Stimulated activated CD4-positive, alpha-beta T cell treated with anti-CD3 and anti-CD28 coated beads, Interleukin-2, amount 100 ng/mL, for 48 hours (primary cell): ENCODE measurements around the gene CUX1.
"Not testable (repeated sequence)": the region's sequence is repeated elsewhere in the genome, so short reads cannot be mapped to it uniquely, and the experiment has no call there.

ENCODE experiments used
- DNase-seq, 2 donors: peaks; one replicate each; pipeline ENCODE4 v3.0.0-alpha.2; 2020

CUX1 gene

DNA sequence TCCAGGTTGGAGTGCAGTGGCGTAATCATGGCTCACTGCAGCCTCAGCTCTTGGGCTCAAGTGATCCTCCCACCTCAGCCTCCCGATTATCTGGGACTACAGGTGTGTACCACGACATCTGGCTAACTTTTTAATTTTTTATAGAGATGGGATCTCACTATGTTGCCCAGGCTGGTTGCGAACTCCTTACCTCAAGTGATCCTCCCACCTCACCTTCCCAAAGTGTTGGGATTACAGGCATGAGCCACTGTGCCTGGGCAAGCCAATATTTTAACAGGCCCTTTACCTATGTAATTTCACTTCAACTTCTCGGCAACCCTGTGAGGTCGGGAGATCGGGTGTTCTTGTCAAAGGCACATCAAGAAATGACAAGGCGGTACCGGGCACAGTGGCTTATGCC is 146.3 kb downstream of the CUX1 start:
- no peak for DNase-seq

DNA sequence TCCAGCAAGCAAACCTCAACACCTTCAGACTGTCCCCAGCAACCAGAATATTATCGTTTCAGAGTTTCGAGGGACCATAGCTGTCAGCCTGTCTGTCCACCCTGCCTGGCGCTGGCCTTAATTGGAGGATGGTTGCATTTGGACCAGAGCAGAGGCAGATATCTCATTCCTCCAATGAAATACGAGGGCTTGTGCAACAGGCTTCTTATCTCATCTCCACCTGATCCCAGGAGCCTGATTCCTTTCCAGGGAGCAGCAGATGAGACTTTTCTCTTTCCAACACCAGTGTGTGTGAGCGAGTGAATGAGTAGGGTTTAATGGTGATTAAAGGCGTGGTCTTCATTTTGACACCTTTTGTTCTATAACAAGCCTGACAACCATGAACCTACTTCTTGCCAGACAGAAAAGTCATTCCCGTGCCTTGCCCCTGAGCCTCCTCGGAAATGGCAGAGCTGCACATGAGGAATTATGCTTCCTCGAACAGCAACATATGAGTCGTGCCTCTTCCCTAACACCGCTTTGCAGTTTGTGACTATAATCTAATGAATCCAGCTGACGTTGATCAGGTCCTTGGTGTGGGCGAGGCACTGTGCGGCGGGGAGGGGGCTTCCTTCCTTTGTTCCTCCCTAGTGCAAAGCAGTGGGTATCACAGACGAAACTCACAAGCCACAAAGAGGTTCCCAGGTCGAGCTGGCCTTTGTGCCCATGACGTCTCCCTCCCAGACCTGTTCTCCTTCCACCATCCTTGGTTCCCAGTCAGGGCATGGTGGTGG is 147.4 kb downstream of the CUX1 start:
- no peak for DNase-seq

DNA sequence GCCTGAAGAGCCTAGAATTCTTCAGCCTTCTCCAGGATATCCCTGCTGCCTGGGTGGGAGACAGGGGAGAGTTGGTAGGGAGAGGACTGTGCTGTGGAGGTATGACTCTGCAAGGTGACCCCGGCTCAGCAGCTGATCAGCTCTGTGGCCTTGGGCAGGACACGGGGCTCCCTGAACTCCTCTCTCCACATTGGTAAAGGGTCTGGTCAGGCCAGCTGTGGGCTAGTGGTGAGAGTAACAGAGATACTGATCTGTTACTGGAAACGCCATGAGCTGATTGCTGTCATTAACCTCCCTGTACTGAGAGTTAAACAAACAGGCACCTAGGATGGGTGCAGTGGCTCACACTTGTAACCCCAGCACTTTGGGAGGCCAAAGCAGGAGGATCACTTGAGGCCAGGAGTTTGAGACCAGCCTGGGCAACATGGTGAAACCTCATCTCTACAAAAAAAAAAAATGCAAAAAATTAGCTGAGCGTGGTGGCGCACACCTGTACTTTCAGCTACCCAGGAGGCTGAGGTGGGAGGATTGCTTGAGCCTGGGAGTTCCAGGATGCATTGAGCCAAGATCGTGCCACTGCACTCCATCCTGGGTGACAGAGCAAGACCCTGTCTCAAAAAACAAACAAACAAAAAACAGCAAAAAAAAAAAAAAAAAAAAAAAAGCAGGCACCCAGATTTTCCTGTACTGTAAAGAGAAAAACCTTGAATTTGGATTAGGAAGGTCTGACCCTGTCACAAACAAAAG is 151.5 kb downstream of the CUX1 start:
- no peak for DNase-seq

DNA sequence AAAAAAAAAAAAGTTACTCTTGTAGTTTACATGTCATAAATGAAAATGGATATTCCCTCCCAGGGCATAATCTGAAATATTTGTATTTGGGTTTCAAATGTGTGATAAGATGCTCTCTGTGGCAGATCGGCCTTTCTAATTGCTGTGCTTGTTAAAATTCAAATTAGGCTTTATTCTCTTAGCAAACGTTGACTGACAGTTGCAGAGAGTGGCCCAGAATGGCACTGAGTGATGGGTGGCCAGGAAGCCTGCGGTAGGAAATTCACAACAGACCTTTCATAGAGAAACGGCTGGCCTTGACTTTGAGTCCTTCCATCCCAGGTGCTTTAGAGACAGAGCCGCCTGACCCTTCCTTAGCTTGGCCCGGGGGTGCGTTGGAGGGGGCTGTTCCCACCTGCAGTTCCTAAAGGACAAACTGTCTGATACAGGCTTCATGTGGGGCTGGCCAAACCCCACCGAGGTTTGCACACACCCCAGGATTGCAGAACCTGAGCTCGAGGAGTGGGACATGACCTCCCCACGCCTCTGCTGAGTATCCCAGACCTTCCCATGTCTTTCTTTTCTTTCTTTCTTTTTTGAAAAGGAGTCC is 152.7 kb downstream of the CUX1 start:
- DNase-seq = no peak

DNA sequence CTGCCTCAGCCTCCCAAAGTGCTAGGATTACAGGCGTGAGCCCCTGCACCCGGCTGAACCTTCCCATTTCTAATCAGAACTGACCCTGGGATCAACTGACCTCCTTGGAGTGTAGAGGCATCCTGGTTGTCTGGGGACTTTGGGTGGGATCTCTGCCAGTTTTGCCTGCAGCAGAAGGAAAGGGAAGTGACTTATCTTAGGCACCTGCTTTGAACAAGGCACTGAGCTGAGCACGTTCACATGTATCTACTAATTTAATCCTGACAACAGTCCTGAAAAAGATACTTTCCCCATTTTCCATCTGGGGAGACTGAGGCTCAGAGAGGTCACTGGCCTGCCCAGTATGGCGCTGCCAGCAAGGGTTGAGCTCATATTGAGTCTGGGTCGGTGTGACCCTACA is 153.4 kb downstream of the CUX1 start:
- DNase-seq = no peak

DNA sequence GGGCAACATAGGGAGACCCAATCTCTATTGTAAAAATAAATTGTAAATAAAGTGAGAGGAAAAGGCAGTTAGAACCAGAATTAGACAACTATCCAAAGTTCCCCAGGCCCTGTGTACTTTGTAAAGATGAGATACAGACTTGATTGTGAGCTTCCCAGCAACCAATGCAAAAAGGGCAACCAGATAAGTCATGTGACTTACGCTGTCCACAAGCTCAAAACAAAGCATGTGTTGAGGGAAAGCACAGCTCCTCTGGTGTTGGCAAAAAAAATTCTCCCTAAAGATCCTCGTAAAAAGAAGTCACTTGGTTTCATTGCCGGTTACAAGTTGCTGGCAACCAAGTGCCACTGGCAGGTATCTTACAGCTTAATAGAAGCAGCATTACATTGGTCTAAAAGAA is 154.0 kb downstream of the CUX1 start:
- no peak for DNase-seq

DNA sequence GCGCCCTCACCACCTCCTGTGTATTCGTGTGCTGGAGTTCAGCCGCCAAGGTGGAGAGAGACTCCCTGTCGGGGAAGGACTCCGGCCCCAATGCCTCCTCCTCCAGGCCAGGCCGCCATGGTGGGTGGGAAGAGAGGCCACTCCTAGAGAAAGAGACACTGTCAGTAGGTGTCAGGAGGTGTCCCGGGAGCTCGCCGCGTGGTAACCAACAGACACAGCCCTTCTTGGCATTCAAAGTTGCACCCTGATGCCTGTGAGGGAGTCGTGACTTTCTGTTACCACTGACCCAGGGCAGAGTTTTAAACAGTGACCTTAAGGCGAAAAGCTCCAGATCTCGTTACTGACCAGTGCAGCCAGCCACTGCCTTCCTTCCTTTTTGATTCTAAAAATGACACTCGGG is 155.2 kb downstream of the CUX1 start:
- no peak for DNase-seq

DNA sequence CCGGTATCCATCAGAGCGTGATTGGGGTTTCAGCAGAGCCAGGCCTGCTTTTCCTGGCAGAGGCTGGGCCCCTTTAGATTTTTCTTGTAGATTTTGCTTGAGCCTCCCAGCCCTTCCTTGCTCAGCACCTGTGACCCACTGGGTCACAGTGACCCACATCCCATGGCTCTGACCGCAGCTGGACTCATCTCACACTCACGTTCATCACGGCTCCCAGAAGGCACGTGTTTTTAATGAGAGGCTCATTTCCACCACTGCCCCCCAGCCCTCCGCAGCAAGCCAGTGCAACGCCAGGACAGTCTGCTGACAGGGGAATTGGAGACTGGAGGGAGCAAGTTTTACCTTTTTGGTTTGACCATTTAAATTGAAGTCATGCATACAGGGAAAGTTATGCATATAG is 155.7 kb downstream of the CUX1 start:
- DNase-seq = no peak

DNA sequence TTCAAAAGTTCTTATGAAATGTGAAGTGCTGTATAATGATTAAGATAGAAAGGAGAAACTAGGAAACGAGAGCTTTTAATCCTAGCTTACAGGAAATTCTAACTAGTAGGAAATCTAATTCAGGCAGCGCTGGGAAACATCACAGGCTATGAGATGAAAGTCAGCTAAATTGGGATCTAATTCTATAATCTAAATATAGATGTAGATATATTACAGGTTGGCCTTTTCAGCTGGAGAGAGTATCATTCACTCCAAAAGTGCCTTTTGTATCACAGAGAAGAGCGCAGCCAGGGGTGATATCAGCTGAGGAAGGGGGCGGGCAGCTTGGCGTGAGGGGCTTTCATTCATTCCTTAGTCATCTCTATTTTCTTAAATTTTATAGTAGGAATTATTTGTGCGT is 157.0 kb downstream of the CUX1 start:
- DNase-seq = no peak

DNA sequence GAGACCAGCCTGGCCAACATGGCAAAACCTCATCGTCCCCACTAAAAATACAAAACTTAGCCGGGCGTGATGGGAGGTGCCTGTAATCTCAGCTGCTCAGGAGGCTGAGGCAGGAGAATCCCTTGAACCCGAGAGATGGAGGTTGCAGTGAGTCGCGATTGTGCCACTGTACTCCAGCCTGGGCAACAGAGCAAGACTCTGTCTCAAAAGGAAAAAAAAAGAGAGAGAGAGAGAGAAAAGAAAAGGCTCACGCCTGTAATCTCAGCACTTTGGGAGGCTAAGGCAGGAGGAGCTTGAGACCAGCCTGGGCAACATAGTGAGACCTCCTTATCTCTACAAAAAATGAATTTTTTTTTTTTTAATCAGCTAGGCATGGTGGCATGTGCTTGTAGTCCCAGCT is 157.6 kb downstream of the CUX1 start:
- no peak for DNase-seq

DNA sequence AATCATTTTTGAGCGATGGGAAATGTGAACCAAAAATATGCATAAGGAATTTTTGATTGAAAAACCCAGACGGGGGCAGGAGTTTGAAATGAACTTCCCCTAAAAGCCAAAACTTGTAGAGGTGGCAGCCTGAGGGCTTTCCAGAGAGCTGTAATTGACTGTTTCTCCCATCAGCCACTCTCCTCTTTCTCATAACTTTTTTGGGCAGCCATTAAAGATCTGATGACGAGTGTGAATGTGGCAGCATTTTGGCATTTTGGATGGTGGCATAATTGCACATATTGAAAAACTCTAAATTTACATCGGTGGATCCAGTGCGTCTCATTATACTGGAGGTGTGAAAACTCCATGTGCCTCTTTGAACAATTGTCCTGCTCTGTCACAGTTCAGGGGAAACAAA is 159.0 kb downstream of the CUX1 start:
- no peak for DNase-seq

DNA sequence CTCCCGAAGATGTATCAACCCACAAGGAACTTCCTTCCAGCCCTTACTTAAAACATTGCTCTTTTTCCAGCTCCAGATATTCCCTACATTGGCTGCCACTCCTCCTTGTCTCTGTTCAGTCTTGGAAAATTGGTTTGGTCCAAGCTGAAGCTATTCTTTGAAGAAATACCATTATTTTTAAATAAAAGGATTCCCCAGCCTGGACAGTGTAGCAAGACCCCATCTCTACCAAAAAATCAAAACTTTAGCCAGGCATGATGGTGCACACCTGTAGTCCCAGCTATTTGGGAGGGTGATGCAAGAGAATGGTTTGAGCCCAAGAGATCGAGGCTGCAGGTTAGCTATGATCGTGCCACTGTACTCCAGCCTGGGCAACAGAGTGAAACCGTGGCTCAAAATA is 159.8 kb downstream of the CUX1 start:
- no peak for DNase-seq

DNA sequence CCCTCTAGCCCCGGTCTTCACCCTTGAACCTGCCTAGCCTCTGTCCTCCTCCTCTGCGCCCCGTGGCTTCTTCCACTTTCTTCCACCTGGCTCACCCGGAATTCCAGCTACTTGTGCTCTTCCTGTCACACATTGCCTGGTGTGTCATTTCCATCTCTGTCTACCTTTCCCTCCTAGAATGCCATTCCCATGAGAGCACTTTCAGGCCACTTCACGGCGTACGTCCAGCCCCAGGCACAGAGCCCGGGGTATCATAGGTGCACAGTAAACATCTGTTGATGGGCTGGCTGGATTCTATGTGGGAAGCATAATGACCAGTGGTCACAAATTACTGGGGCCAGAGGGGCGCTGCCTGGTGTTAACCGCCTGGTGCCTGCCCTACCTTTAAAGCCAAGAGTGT is 161.3 kb downstream of the CUX1 start:
- DNase-seq = no peak

DNA sequence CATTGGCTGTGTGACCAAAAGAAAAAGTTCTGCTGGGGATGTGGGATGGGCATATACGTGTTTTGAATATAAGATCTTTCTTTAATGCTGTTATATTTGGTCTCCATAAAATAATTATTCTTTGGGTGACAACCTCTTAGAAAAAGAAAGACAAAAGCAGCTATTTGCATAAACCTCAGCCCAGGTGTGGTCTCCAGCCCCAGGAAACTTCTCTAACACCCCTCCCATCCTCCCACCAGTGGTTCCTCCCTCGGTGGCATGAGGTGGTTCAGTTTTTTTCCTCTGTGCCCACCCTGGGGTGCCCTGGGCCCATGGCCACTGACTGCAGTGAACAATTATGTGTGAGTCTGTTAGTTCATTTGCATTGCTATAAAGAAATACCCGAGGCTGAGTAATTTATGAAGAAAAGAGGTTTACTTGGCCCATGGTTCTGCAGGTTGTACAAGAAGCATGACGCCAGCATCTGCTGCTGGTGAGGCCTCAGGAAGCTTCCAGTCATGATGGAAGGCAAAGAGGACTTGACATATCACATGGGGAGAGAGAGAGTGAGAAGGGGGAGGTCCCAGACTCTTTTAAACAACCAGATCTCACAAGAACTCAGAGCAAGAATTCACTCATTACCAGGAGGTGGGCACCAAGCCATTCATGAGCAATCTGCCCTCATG is 165.9 kb downstream of the CUX1 start:
- no peak for DNase-seq

DNA sequence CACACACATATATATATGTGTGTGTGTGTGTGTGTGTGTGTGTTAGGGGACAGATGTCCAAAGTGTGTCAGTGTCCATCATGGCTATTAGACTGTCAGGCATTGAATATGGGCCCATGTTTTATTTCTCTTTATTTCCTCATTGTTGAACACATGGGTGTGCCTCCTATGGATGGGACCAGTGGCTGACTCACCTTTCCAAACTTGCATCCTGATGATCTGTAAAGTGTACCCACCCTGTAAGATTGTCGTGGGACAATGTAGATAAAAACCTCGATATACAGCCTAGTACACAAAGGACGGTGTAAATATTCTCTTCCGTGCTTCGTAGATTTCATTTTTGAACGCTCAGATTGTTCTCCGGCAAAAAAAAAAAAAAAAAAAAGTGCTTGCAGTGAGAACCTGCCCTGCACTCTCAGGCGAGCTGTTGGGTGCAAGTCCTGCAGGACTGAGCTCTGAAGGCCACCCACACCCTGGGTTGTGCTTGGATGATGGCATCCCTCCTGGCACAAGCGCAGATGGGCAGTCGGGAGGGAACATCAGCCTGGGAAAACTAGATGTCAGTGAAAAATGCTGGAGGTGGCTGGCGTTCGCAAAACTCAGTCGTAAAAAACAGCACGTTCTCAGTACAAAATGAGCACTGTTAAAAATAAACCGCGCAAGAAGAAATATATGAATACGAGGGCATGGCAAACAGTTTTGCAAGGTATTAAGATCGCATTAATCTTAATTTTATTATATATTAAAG is 166.9 kb downstream of the CUX1 start:
- DNase-seq = no peak

DNA sequence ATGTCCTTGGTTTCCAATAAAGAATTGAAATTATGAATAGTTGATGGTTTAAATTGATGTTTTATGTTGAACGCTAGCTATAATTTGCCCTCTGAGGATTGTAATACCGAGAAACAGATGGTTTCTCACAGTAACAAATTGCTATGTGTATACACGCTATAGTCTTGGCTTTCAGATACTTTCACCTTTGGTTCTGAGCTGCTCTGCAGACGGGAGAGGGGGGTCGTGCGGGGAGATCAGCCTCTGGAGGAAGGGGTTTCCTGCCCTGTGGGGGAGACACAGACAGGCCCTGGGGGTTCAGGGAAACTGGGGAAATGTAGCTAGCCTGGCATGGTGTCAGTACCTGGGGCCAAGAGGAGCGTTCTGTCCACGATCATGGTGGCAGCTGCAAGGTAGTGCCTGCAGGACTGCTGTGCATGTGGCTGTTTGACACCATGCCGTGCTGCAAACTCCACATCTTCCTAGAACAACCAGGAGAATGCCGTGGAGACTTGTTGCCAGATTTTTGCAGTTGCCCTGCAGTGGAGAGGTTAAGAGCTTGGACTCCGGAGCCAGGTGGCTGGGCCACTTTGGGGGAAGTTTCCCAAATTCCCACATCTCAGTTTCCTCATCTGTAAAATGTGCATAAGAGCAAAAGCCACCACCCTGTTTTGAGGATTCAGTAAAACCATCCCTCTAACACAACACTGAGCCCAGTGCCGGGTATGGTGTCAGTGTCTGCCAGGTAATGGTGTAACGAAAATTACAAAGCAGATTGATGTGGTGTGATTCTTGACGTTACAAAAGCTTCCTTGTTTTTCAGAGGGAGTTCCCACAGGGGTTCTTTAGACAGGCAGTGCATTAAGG is 167.9 kb downstream of the CUX1 start:
- DNase-seq = no peak

DNA sequence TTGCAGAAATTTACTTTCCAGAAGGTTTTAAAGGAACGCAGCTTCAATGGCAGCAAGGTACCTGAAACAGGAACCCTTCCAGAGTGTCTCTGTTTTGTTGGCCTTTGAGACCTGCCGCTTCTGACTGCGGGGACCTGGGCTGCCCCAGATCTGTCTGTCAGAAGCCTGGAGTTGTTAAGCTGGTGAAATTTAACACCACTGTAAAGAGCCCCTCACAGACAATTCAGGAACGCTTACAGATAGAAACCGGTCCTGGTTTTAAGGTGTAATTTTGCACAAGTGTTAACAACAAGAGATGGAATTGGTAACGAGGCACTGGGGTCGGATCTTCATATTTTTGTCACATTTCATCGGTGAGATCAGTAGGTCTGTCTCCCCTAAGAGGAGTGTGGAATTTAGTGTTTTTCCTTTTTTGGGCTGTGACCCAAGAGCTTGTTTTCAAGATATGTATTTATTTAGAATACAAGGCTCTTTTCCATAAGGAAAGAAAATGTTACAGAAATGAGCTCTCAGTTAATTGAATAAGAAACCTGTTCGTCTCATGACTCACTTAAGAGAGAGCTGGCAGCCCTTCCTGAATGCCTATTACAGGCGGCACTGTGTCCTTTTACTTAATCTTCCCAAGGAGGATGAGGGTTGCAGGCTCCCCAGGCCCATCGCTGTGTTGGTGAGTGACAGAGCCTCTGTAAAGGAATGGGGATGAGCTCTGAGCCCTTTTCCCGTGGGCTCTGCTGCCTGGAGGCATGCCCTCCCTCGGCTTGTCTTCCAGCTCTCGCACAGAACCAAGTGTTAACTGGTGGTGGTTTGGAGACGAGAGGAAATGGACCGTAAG is 168.7 kb downstream of the CUX1 start:
- DNase-seq = no peak

DNA sequence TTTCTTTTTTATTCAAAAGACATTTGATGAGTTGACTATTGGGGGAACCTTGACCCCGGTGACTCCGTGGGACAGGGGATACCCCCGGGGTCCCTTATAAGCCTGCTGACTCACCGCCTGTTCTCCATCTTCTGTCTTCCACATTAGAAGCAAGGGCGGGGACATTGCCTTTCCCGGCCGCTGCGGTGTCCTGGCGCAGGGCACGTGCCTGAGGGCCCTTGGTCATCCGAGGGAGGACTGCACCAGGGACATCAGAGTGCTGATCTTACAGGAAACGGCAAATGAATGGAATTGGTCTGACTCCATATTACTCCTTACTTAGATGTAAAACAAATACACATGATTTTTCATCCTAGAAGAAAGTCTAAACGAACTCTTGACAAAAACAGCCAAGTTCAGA is 170.1 kb downstream of the CUX1 start:
- no peak for DNase-seq

DNA sequence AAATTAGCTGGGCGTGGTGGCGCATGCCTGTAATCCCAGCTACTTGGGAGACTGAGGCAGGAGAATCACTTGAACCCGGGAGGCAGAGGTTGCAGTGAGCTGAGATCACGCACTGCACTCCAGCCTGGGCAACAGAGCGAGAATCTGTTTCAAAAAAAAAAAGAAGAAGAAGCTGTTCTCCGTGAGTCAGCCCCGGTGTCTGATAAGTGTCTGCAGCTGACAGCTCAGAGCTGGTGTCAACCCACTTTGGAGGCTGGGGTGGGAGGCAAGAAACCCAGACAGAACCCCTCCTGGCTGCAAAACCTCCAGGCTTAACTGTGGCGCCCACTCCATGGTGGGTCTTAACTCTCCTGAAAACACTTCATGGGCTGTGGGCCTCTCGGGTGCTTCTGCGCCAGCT is 170.6 kb downstream of the CUX1 start:
- DNase-seq = not testable (repeated sequence)

DNA sequence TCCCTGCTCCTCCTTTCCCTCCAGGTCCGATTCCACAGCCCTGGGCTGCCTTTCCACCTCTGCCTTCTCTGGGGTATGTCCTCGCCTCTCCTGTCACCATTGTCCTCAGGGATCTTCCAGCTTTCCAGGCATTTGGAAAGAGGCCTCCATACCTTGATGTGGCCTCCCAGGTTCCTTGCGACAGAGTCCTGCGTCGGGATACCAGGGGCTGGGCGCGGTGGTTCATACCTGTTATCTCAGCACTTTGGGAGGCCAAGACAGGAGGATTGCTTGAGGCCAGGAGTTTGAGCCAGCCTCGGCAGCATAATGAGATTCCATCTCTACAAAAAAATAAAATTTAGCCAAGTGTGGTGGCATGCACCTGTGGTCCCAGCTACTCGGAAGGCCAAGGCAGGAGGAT is 171.1 kb downstream of the CUX1 start:
- DNase-seq = no peak

DNA sequence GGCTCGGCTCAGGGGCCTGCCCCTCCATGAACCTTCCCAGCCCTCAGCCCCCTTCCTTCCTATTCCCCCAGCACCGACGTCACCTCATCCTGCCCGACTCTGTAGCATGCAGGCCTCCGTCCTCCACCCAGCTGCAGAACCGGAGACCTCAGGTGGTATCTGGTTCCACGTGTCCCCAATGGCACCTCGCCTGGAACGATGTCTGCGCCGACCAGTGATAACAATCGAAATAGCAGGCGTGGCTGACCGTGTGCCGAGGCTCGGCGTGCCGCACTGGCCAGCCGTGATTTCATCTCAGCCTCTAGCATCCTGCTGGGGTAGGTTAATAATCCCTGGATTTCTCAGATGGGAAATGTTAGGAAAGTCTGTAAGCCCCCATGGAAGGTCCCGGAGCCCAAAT is 171.7 kb downstream of the CUX1 start:
- DNase-seq = no peak
